Measurements from ENCODE around the gene CAMK1G.

CAMK1G gene

GRCh38 chr1:209583408-209583807 lies at the start of gene CAMK1G:
Gene CAMK1G (plus strand): TSS chr1:209583714. CDS start chr1:209594984, 11,270 bp downstream.
- no peak for DNase-seq

- DNase-seq = no peak
These were observed 48.8 kb upstream of the CAMK1G start for GRCh38 chr1:209534496-209535250.

GRCh38 chr1:209536843-209537242 lies 46.7 kb upstream of the CAMK1G start:
- DNase-seq = no peak

- DNase-seq = no peak
These were observed 46.0 kb upstream of the CAMK1G start for GRCh38 chr1:209537336-209538114.

GRCh38 chr1:209539576-209539975 lies 43.9 kb upstream of the CAMK1G start:
- no peak for DNase-seq

GRCh38 chr1:209542585-209542984 lies 40.9 kb upstream of the CAMK1G start:
- no peak for DNase-seq

GRCh38 chr1:209544098-209544497 lies 39.4 kb upstream of the CAMK1G start:
- DNase-seq = no peak

GRCh38 chr1:209545423-209545822 lies 38.1 kb upstream of the CAMK1G start:
- no peak for DNase-seq

GRCh38 chr1:209546390-209547085 lies 37.0 kb upstream of the CAMK1G start:
- no peak for DNase-seq

- DNase-seq = no peak
These were observed 35.9 kb upstream of the CAMK1G start for GRCh38 chr1:209547626-209548025.

GRCh38 chr1:209549443-209550205 lies 33.9 kb upstream of the CAMK1G start:
- DNase-seq = no peak

- DNase-seq = no peak
These were observed 33.0 kb upstream of the CAMK1G start for GRCh38 chr1:209550519-209550918.

- DNase-seq = no peak
These were observed 30.9 kb upstream of the CAMK1G start for GRCh38 chr1:209552406-209553264.

- DNase-seq = no peak
These were observed 28.5 kb upstream of the CAMK1G start for GRCh38 chr1:209554761-209555611.

- no peak for DNase-seq
These were observed 27.3 kb upstream of the CAMK1G start for GRCh38 chr1:209556162-209556690.

- DNase-seq = no peak
These were observed 26.3 kb upstream of the CAMK1G start for GRCh38 chr1:209557221-209557620.

GRCh38 chr1:209560529-209560928 lies 23.0 kb upstream of the CAMK1G start:
- no peak for DNase-seq

GRCh38 chr1:209560952-209561351 lies 22.6 kb upstream of the CAMK1G start:
- DNase-seq = no peak

- no peak for DNase-seq
These were observed 22.0 kb upstream of the CAMK1G start for GRCh38 chr1:209561532-209561931.

GRCh38 chr1:209564849-209565248 lies 18.7 kb upstream of the CAMK1G start:
- DNase-seq = no peak

Data from activated CD8-positive, alpha-beta memory T cell treated with anti-CD3 and anti-CD28 coated beads, Interleukin-2, amount 50 U/mL, for 4 hours (primary cell).